COLO668 (cell line): ENCODE results near the gene CACNA2D3.
"Not testable (repeated sequence)": the region's sequence is repeated elsewhere in the genome, so short reads cannot be mapped to it uniquely, and the experiment has no call there.

Experiments
- DNase-seq: peaks from one replicate; lab custom pipeline; 2025; ENCODE audit not compliant: unreplicated experiment; lab: John Stamatoyannopoulos, UW

The CACNA2D3 gene

GRCh38 chr3:55091381-55092225, 969.3 kb downstream of the CACNA2D3 start:
- no peak for DNase-seq

DNA sequence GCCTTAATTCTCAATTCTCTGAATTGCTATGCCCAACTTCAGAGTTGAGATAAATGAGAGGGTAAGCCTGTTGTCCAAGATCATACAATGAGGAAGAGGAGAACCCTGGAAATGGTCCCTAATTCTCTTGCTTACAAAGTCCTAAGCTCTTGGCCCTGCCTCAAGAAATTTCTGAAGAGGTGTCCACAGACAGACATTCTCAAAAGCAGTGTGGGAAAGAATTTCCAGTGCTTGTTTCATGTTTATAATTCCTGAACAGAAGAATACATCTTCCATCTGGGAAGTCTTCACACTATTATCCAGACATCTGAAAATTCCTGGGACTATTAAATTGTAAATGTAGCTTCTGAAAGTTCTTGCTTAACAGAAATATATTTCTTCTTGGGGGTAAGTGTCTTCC, 972.3 kb downstream of the CACNA2D3 start:
- DNase-seq = no peak

GRCh38 chr3:55097441-55097840, 975.1 kb downstream of the CACNA2D3 start:
- no peak for DNase-seq

GRCh38 chr3:55105647-55106046, 983.3 kb downstream of the CACNA2D3 start:
- no peak for DNase-seq

DNA sequence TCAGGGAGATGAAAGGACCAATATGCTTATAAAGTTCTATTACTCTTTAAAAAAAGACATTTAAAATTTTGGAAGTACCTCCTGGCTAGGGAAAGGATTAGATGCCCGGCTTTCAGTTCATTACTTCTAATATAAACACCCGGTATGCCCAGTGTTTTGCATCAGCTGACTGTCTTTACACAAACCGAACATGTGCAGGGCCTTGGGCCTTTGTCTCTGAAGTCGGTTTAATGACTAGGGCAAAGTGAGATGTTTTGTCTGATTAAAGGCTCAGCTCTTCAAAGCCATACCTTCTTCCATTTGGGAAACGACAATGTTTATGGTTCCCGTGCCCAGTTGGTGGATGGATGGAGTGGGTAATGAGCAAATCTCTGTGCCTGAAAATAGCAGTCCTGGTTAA, 984.8 kb downstream of the CACNA2D3 start:
- DNase-seq = no peak

DNA sequence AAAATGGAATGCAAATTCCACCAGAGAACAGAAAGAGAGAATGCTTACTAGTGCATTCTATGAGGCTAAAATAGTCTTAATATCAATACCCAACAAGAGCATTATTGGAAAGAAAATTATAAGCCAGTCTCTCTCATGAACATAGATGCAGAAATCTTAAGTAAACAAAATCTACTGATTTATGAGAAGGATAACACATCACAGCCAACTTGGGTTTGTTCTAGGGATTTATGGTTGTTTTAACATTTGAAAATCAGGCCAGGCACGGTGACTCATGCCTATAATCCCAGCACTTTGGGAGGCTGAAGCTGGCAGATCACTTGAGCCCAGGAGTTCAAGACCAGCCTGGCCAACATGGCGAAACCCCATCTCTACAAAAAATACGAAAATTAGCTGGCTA, 989.6 kb downstream of the CACNA2D3 start:
- DNase-seq = not testable (repeated sequence)

GRCh38 chr3:55118451-55118850, 996.1 kb downstream of the CACNA2D3 start:
- DNase-seq = no peak

DNA sequence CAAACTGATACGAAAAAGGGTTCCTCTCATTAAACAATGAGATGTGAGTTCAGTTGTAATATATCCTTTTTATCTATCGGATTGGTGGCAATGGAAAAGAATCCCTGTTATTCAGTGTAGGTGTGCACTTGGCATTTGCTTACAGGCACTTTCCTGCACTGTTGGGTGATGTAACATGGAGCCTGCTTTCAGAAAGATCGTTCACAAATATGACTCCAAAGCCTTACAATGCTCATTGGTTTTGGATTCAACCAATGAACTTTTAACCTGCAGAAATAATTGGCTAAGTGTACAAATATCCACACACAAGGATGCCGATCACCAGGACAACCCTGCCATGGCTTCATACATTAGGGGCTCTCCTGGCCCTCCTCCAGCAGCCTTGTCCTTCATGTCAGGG, 996.9 kb downstream of the CACNA2D3 start:
- no peak for DNase-seq

- no peak for DNase-seq
Observed at GRCh38 chr3:55122312-55122711, 1000.0 kb downstream of the CACNA2D3 start.
